ENCODE measurements around the gene CSNK1G1. TPM values are rescaled to one million over a fixed set of nuclear protein-coding genes. Genes with fewer than 3 reads are reported as not detected.

Gene CSNK1G1
- total RNA-seq, 2 experiments from 2014 or later: 16.7 to 20.4 TPM

DNA sequence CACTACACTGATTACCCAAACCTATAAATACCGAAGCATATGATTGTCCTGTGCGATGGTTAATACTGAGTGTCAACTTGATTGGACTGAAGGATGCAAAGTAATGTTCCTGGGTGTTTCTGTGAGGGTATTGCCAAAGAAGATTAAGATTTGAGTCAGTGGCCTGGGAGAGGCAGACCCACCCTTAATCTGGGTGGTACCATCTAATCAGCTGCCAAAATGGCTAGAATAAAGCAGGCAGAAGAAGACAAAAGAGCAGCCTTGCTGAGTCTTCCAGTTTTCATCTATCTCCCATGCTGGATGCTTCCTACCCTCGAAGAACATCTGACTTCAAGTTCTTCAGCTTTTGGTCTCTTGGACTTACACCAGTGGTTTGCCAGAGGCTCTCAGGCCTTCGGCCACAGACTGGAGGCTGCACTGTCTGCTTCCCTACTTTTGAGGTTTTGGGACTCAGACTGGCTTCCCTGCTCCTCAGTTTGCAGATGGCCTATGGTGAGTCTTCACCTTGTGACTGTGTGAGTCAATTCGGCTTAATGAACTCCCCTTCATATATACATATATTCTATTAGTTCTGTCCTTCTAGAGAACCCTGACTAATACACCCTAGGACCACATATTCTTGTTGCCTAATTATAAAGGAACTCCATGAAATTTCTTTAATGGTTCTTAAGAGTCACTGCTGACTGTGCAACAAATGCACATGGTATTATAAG, 31.7 kb downstream of the CSNK1G1 start:
- ChIA-PET CTCF (interaction anchor here (0.9 kb wide), 1 partner anchor 21 kb away, joined by 3 read pairs; no protein-coding TSS in a partner anchor), POLR2A (no interaction called here)
- no peaks in the 10 kb centered on the region for H3K9me3 Mint-ChIP-seq
- intact Hi-C loops (cut with micrococcal nuclease): no loop called here
- H3K27ac Mint-ChIP-seq: no peak overlapping the region
- peaks cover 1% of the 10 kb centered on the region for H3K36me3 Mint-ChIP-seq (ENCODE audit: low read depth)
- no peaks in the 10 kb centered on the region for H3K4me1 Mint-ChIP-seq (ENCODE audit: low read depth)
- DNase-seq (no peak), ATAC-seq (no peak)
- TF ChIP-seq, protein P1, sequence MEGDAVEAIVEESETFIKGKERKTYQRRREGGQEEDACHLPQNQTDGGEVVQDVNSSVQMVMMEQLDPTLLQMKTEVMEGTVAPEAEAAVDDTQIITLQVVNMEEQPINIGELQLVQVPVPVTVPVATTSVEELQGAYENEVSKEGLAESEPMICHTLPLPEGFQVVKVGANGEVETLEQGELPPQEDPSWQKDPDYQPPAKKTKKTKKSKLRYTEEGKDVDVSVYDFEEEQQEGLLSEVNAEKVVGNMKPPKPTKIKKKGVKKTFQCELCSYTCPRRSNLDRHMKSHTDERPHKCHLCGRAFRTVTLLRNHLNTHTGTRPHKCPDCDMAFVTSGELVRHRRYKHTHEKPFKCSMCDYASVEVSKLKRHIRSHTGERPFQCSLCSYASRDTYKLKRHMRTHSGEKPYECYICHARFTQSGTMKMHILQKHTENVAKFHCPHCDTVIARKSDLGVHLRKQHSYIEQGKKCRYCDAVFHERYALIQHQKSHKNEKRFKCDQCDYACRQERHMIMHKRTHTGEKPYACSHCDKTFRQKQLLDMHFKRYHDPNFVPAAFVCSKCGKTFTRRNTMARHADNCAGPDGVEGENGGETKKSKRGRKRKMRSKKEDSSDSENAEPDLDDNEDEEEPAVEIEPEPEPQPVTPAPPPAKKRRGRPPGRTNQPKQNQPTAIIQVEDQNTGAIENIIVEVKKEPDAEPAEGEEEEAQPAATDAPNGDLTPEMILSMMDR (IDR thresholded peaks at IDR 0.05): no peak
- no peaks in the 10 kb centered on the region for H3K27me3 Mint-ChIP-seq
- no peak overlapping the region for H3K4me3 Mint-ChIP-seq

DNA sequence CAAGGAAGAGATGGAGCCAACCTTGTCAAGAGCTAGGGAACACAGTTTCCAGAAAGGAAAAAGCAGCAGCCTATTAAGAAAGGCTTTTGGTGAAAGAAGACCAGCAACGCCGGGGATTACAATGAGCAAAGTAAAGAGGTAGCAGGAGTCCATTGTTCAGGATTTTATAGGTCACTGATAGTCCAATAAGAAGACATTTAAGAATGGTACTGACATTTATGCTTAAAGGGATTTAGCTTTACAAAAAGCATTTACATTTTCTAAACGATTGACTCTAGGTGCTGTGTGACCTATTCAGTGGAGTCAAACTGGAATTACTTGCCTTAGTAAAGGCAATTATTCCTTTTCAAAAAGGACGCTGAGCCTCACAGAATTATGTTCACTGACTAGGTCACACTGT, 40.8 kb downstream of the CSNK1G1 start:
- no peaks in the 10 kb centered on the region for H3K27me3 Mint-ChIP-seq
- CTCF ChIA-PET: no interaction called here
- H3K27ac Mint-ChIP-seq: no peak overlapping the region
- peaks cover 4% of the 10 kb centered on the region for H3K36me3 Mint-ChIP-seq (ENCODE audit: low read depth)
- POLR2A ChIA-PET: interaction anchor here (1.4 kb wide), 1 partner anchor 71 kb away, joined by 5 read pairs; no protein-coding TSS in a partner anchor
- no peak overlapping the region for H3K4me3 Mint-ChIP-seq
- intact Hi-C loops (cut with micrococcal nuclease): no loop called here
- TF ChIP-seq, protein P1 (IDR thresholded peaks at IDR 0.05): no peak
- DNase-seq (no peak), ATAC-seq (no peak)
- H3K9me3 Mint-ChIP-seq: no peaks in the 10 kb centered on the region
- peaks cover 2% of the 10 kb centered on the region for H3K4me1 Mint-ChIP-seq (ENCODE audit: low read depth)

GRCh38 chr15:64314456-64314855, 41.5 kb downstream of the CSNK1G1 start:
- ATAC-seq: no peak
- no peaks in the 10 kb centered on the region for H3K27me3 Mint-ChIP-seq
- TF ChIP-seq, protein P1 (IDR thresholded peaks at IDR 0.05): no peak
- intact Hi-C loops (cut with micrococcal nuclease): no loop called here
- DNase-seq: no peak
- peaks cover 3% of the 10 kb centered on the region for H3K36me3 Mint-ChIP-seq (ENCODE audit: low read depth)
- POLR2A ChIA-PET: no interaction called here
- peaks cover 2% of the 10 kb centered on the region for H3K4me1 Mint-ChIP-seq (ENCODE audit: low read depth)
- no peak overlapping the region for H3K4me3 Mint-ChIP-seq
- H3K27ac Mint-ChIP-seq: no peak overlapping the region
- no peaks in the 10 kb centered on the region for H3K9me3 Mint-ChIP-seq
- CTCF ChIA-PET: no interaction called here

DNA sequence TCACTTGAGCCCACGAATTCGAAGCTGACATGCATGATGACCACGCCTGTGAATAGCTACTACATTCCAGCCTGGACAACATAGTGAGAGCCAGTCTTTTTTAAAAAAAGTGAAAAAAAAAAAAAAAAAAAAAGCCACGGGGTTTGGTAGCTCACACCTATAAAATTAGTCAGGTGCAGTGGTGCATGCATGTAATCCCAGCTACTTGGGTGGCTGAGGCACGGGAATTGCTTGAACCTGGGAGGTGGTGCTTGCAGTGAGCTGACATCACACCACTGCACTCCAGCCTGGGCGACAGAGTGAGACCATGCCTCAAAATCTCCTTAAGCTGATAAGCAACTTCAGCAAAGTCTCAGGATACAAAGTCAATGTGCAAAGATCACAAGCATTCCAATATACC, 44.4 kb downstream of the CSNK1G1 start:
- intact Hi-C loops (cut with micrococcal nuclease): no loop called here
- CTCF ChIA-PET: no interaction called here
- H3K36me3 Mint-ChIP-seq (ENCODE audit: low read depth): peaks cover 9% of the 10 kb centered on the region
- no peaks in the 10 kb centered on the region for H3K27me3 Mint-ChIP-seq
- POLR2A ChIA-PET: interaction anchor here (0.8 kb wide), 1 partner anchor 1201 kb away, joined by 4 read pairs; no protein-coding TSS in a partner anchor
- no peak for ATAC-seq
- no peak overlapping the region for H3K4me3 Mint-ChIP-seq
- H3K27ac Mint-ChIP-seq: no peak overlapping the region
- no peaks in the 10 kb centered on the region for H3K9me3 Mint-ChIP-seq
- TF ChIP-seq, protein P1 (IDR thresholded peaks at IDR 0.05): no peak
- no peak for DNase-seq
- H3K4me1 Mint-ChIP-seq (ENCODE audit: low read depth): peaks cover 4% of the 10 kb centered on the region

DNA sequence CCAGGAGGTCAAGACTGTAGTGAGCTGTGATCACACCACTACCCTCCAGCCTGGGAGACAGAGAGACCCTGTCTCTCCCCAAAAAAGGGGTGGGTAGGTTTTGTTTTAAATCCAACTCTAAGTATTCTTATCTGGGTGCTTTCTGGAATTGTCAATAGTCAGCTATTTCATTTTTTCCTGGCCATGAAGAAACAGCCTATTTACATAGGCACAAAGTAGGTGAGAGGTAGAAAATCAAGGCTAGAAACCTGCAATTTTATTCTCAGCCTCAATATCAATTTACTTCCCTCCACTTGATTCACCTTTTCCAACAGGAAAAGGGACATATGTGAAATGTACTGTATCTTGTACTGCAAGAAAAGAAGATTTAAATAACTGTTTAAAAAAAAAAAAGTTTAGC, 45.9 kb downstream of the CSNK1G1 start:
- Mint-ChIP-seq H3K27ac (no peak overlapping the region), H3K9me3 (no peaks in the 10 kb centered on the region), H3K36me3 (ENCODE audit: low read depth) (peaks cover 9% of the 10 kb centered on the region), H3K27me3 (no peaks in the 10 kb centered on the region), H3K4me1 (ENCODE audit: low read depth) (peaks cover 7% of the 10 kb centered on the region), H3K4me3 (no peak overlapping the region)
- ChIA-PET POLR2A (no interaction called here), CTCF (interaction anchor here (0.6 to 1.0 kb wide), 3 partner anchors 22 to 499 kb away, joined by 3 read pairs; no protein-coding TSS in a partner anchor)
- no peak for ATAC-seq
- TF ChIP-seq, protein P1 (IDR thresholded peaks at IDR 0.05): no peak
- DNase-seq: no peak
- intact Hi-C loops (cut with micrococcal nuclease): no loop called here

All from activated CD8-positive, alpha-beta T cell treated with anti-CD3 and anti-CD28 coated beads for 36 hours (primary cell).